Measurements from ENCODE around the gene CHD9NB.
"Not testable (repeated sequence)": the region's sequence is repeated elsewhere in the genome, so short reads cannot be mapped to it uniquely, and the experiment has no call there.

CHD9NB gene

DNA sequence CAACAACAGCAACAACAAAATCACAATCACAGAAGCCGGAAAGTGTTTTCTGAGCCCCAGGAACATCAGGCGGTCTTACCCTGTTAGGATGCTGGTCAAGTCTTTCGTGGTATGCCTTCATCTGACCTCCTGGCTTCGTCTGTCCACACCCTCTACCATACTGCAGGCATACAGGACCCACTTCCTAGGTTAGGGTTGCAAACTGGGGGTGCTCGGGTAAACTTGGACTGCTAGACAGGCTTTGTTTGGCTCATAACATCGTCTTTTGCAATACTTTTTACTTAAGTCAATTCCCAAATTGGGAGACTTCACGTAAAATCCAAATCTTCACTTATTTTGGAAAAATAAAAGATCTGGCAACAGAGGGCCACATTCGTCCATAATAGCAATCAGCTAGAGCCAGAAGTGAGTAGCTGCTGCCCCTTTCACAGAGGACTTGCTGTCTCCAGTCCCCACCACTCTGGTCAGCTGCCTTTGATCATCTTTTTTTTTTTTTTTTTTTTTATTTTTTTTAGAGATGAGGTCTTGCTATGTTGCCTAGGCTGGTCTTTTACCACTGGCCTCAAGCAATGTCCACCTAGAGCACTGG, 32.1 kb upstream of the CHD9NB start:
- DNase-seq, result no peak

GRCh38 chr16:53084141-53084541, 31.4 kb upstream of the CHD9NB start:
- no peak for DNase-seq

DNA sequence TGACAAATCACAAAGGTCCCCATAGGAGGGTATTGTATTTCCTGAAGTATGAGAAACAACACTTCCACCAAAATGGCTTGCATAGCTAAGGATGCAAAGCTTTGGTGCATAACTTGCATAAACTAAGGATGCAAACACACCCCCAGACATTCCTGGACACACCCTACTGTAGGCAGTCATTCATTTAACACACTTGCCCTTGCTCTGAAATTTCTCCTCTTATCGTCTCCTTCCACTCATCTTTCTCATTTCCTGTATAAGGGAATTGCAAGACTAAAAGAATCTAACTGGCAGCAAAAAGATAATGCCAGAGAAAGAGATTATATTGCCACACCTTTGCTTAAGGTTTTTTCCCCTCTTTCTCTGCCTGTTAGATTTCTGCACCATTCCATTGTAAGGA, 30.4 kb upstream of the CHD9NB start:
- DNase-seq, result no peak

GRCh38 chr16:53082509-53082908, 29.8 kb upstream of the CHD9NB start:
- no peak for DNase-seq

GRCh38 chr16:53081686-53082407, 29.1 kb upstream of the CHD9NB start:
- no peak for DNase-seq

DNA sequence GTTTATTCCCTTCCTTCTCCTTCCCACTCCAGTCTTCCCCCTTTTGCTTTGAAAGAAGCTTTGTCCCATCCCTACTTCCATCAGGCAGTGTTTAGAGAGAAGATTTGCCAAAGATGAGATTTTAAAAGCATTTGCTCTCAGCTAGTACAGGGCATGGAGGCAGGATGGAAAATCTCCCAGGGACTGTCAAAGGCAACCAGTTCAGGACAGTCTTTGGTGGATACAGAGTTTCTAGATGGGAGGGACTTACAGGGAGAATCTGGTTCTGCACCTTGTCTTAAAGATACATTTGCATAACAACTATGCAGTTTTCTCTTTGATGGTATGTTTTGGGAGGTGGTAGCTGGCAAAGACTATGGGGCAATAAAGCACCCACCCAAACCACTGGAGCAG, 28.3 kb upstream of the CHD9NB start:
- DNase-seq, result no peak

DNA sequence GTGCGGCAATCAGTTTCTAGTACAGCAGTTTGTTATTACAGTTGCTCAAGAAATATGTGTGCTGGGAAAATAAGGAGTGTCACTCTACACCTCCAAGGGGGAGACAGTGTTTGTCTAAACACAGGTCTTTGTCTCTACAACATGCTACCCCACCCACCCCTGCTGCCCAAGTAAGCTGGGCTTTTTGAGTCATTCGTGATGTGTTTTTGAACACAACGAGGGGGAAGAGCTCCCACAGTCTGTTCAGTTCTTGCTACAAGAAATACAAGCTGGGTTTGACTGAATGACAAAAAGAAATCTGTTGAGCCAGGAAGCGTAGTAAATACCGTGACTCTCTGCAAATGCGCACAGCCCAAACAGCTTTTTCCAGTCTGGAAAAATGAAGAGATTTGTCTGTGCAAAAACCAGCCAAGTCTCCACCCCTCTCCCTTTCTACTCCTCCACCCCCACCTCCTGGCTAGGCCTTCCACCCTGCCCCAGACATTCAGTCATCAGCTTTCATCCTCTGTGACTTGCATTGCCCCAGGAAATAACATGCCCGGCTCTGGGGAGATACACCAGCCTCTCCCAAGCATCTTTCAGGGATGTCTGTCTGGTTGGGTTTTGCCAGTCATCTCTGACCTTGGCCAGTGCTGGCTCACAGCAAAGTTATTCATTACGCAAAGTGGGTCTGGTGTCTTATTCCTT, 27.8 kb upstream of the CHD9NB start:
- DNase-seq, result peak in 21 of 56 donors; percentile 8 to 53 (median 22)

- DNase-seq, result no peak
Observed at GRCh38 chr16:53078765-53079485, 26.2 kb upstream of the CHD9NB start.

- DNase-seq, result no peak
Observed at GRCh38 chr16:53078247-53078646, 25.6 kb upstream of the CHD9NB start.

GRCh38 chr16:53075461-53075860, 22.8 kb upstream of the CHD9NB start:
- not testable (repeated sequence) for DNase-seq

GRCh38 chr16:53074296-53074695, 21.6 kb upstream of the CHD9NB start:
- DNase-seq, result not testable (repeated sequence)

DNA sequence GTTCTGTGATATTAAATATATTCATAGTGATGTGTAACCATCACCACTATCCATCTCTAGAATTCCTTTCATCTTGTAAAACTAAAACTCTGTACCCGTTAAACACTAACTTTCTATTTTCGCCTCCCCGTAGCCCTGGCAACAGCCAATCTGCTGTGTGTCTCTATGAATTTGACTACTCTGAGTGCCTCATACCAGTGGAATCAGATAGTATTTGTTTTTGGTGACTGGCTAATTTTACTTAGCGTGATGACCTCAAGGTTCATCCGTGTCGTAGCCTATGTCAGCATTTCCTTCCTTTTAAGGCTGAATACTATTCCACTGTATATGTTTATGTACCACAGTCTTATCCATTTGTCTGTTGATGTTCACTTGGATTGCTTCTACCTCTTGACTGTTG, 20.3 kb upstream of the CHD9NB start:
- DNase-seq, result no peak

- DNase-seq, result peak in 23 of 56 donors; percentile 6 to 58 (median 24)
Observed at GRCh38 chr16:53071748-53072301, 19.1 kb upstream of the CHD9NB start.

GRCh38 chr16:53069772-53070171, 17.1 kb upstream of the CHD9NB start:
- no peak for DNase-seq

- no peak for DNase-seq
Observed at GRCh38 chr16:53068423-53068833, 15.7 kb upstream of the CHD9NB start.

GRCh38 chr16:53067675-53068074, 15.0 kb upstream of the CHD9NB start:
- no peak for DNase-seq

DNA sequence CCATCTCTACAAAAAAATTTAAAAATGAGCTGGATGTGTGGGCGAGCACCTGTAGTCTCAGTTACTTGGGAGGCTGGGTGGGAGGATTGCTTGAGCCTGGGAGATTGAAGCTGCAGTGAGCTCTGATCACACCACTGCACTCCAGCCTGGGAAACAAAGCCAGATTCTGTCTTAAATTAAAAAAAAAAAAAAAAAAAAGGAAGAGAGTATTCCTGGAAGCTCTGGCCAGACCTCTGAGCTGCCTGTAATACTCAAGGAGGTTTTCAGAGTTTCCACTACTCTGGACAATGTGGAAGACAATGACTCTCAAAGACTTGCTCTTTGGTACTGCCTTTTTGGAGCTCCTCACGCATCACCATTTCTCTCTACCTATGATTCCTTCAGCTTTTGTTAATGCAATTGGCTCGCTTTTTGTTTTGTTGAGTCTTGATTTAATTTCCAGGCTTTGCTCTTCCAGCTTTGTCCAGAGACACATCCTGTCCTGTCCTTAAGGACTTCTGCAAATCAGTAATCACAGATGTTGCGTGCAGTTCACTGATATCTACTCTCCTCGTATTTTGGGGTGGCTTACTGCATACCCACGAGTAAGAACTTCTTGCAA, 12.9 kb upstream of the CHD9NB start:
- DNase-seq, result peak in 1 of 56 donors; percentile 9

- DNase-seq, result no peak
Observed at GRCh38 chr16:53064081-53064578, 11.4 kb upstream of the CHD9NB start.

DNA sequence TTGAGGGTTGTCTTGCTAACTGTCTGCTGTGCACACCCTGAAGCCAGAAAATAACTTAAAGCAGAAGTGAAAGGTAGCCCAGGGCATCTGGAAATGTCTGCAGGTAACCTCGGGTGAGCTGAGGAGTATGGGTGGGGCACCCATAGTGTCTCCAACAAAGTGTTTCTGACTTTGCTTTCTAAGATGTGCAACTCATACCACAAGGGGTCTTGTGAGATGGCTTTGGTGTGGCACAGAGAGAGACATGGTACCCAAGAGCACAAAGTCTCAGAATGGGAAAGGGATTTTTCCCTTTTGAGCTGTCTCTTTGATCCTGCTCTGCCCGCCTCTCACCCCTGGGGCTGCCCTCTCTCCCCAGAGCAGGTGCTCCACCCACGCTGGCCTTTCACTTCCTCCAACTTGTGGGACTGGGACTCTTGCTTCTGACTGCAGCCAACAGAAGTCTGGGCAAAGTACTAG, 9.0 kb upstream of the CHD9NB start:
- DNase-seq, result peak in 8 of 56 donors; percentile 8 to 40 (median 19)

DNA sequence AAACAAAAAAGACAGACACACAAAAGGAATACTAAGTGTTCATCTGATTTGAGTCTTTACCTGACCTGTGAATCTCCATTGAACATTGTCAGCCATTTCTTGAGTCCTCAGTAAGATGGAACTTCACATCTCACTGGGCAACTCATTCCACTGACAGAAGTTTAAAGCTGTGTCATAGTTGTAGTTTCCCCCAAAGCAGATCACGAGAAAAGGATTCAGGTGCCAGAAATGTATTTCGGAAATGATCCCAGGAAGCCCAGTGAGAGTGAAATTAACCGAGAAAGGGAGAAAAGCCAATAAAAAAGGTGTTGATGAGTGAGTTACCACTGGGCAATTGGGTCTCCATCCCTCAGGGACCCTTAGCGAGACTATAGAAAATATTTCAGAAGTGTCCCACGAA, 8.6 kb upstream of the CHD9NB start:
- DNase-seq, result no peak

DNA sequence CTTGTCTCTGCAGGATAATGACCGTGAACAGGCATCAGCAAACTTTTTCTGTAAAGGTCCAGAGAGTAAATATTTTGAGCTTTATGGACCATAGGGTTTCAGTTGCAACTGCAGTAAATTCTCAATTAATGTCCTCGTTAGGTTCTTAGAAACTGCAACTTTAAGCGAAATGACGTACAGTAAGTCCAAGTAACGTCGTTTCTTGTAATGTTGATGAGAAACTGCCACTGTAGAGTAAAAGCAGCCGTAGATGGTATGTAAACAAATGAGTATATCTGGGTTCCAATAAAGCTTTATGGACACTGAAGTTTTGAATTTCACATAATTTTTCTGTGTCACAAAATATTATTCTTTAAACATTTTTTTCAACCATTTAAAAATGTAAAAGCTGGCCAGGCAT, 7.0 kb upstream of the CHD9NB start:
- DNase-seq, result no peak
